Nephron progenitor cell (in vitro differentiated cells): Measurements from ENCODE around the gene USP31.

Experiments
- DNase-seq: peaks from one replicate; pipeline ENCODE4 v3.0.0; 2021
- H3K27ac Mint-ChIP-seq: 2 replicates; pipeline ENCODE4 v1.8.0; 2021; ENCODE audit warnings: mild to moderate bottlenecking, moderate library complexity, mixed read lengths
- H3K27me3 Mint-ChIP-seq: 2 replicates; pipeline ENCODE4 v1.8.0; 2021; ENCODE audit warnings: mild to moderate bottlenecking, low read depth, mixed read lengths; ENCODE audit not compliant: poor library complexity
- H3K36me3 Mint-ChIP-seq: 2 replicates; pipeline ENCODE4 v1.8.0; 2021; ENCODE audit warnings: low read depth, mixed read lengths
- H3K4me1 Mint-ChIP-seq: 2 replicates; pipeline ENCODE4 v1.8.0; 2021; ENCODE audit warnings: mixed read lengths
- H3K4me3 Mint-ChIP-seq: 2 replicates; pipeline ENCODE4 v1.8.0; 2021; ENCODE audit warnings: mild to moderate bottlenecking, moderate library complexity, mixed read lengths
- H3K9me3 Mint-ChIP-seq: 2 replicates; pipeline ENCODE4 v1.8.0; 2021; ENCODE audit warnings: mild to moderate bottlenecking, moderate library complexity, mixed read lengths
- TF ChIP-seq, protein P1 (sequence below): fragments of 200-600 bp; sonication (generic); IDR thresholded peaks from 2 replicates; pipeline ENCODE4 v1.5.0; 2021; ENCODE audit warnings: antibody characterized with exemption

Gene USP31

DNA sequence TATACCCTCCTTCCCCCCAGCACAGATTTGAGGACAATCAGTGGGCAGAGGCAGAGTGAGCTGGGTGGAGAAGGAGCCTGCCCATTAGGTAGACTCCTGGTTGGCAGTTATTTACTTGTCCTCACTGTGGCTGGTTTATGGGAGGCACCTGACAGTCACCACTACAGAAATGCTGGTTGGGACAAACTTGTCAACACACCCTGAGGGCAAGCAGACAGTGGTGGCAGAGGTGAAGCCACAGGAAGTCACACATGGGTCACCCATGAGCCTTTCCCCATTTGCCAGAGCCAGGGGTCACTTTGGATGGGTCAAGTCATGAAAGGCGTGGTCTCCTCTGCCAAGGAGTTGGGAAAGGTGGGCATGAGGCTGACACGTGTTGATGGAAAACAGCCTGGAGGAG is 39.7 kb upstream of the USP31 start:
- TF ChIP-seq, protein P1, sequence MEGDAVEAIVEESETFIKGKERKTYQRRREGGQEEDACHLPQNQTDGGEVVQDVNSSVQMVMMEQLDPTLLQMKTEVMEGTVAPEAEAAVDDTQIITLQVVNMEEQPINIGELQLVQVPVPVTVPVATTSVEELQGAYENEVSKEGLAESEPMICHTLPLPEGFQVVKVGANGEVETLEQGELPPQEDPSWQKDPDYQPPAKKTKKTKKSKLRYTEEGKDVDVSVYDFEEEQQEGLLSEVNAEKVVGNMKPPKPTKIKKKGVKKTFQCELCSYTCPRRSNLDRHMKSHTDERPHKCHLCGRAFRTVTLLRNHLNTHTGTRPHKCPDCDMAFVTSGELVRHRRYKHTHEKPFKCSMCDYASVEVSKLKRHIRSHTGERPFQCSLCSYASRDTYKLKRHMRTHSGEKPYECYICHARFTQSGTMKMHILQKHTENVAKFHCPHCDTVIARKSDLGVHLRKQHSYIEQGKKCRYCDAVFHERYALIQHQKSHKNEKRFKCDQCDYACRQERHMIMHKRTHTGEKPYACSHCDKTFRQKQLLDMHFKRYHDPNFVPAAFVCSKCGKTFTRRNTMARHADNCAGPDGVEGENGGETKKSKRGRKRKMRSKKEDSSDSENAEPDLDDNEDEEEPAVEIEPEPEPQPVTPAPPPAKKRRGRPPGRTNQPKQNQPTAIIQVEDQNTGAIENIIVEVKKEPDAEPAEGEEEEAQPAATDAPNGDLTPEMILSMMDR: no peak
- Mint-ChIP-seq H3K27ac (no peak overlapping the region), H3K4me1 (no peaks in the 10 kb centered on the region), H3K4me3 (no peak overlapping the region), H3K9me3 (no peaks in the 10 kb centered on the region), H3K36me3 (no peaks in the 10 kb centered on the region), H3K27me3 (peaks cover 78% of the 10 kb centered on the region)
- DNase-seq: no peak

DNA sequence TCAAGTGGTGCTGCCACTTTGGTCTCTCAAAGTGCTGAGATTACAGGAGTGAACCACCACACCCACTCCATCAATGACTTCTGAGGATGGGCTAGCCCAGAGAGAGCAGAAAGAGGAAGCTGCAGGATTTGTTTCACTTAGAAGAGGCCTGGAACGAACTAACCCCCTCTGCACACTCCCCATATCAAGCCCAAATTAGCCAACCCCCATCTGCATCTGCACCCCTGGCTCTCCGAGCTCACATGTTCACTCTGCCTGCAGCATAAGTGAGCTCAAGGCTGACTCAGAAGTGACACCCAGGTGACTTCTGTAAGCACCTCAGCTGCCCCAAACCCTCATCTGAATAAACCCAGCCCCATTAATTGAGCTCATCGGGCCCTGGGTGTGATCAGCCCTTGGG is 38.1 kb upstream of the USP31 start:
- TF ChIP-seq, protein P1: no peak
- H3K4me3 Mint-ChIP-seq: no peak overlapping the region
- no peaks in the 10 kb centered on the region for H3K9me3 Mint-ChIP-seq
- H3K27me3 Mint-ChIP-seq: peaks cover 82% of the 10 kb centered on the region
- H3K36me3 Mint-ChIP-seq: no peaks in the 10 kb centered on the region
- no peak for DNase-seq
- H3K4me1 Mint-ChIP-seq: peaks cover 5% of the 10 kb centered on the region
- H3K27ac Mint-ChIP-seq: no peak overlapping the region

DNA sequence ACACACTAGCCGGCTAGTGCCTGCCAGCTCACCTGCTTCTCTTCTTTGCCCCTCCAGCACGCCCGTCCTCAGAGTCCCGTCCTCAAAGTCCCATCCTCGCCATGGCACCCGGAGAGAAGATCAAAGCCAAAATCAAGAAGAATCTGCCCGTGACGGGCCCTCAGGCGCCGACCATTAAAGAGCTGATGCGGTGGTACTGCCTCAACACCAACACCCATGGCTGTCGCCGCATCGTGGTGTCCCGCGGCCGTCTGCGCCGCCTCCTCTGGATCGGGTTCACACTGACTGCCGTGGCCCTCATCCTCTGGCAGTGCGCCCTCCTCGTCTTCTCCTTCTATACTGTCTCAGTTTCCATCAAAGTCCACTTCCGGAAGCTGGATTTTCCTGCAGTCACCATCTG is 36.9 kb upstream of the USP31 start:
- DNase-seq: no peak
- Mint-ChIP-seq H3K4me1 (peaks cover 5% of the 10 kb centered on the region), H3K36me3 (no peaks in the 10 kb centered on the region), H3K4me3 (no peak overlapping the region), H3K27ac (no peak overlapping the region), H3K9me3 (no peaks in the 10 kb centered on the region), H3K27me3 (peaks cover 91% of the 10 kb centered on the region)
- TF ChIP-seq, protein P1: no peak

DNA sequence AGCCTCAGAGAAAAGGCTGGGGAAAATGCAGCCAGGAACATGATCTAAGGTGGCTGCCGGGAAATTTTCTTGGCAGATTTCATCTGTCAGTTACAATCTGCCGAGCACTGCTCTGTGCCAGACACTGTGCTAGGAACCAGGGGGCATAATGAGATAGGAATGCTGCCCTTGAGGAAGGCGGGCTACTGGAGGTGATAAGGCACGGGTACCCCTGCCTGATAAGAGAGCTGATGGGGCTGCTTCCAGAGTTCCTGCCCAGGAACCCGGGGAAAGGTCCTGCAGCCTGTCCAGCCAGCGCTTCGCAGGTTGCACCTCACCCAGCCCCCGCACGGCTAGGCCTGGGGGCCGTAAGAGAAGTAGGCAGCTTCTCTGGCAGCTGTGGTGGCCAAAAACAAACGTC is 36.4 kb upstream of the USP31 start:
- Mint-ChIP-seq H3K4me3 (no peak overlapping the region), H3K36me3 (no peaks in the 10 kb centered on the region), H3K27me3 (peaks cover 94% of the 10 kb centered on the region), H3K9me3 (no peaks in the 10 kb centered on the region), H3K4me1 (peaks cover 5% of the 10 kb centered on the region), H3K27ac (no peak overlapping the region)
- DNase-seq: no peak
- TF ChIP-seq, protein P1: no peak

DNA sequence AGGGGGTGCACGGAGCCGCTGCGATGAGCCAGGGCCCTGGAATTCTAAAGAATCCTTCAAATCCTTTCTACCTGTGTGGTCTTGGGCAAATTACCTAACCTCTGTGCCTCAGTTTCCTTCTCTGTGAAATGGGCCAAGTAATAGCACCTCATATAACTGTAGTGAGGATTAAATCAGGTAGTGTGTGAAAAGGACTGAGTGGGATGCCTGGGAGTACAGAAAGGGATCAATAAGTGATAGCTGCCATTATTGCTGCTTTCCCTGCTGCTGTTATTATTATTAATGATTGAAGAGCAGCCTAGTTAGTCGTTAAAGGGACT is 34.3 kb upstream of the USP31 start:
- Mint-ChIP-seq H3K4me1 (peaks cover 5% of the 10 kb centered on the region), H3K4me3 (peak overlapping the region; percentile 42), H3K36me3 (no peaks in the 10 kb centered on the region), H3K27ac (no peak overlapping the region), H3K9me3 (no peaks in the 10 kb centered on the region), H3K27me3 (peaks cover 88% of the 10 kb centered on the region)
- TF ChIP-seq, protein P1: no peak
- DNase-seq: no peak

DNA sequence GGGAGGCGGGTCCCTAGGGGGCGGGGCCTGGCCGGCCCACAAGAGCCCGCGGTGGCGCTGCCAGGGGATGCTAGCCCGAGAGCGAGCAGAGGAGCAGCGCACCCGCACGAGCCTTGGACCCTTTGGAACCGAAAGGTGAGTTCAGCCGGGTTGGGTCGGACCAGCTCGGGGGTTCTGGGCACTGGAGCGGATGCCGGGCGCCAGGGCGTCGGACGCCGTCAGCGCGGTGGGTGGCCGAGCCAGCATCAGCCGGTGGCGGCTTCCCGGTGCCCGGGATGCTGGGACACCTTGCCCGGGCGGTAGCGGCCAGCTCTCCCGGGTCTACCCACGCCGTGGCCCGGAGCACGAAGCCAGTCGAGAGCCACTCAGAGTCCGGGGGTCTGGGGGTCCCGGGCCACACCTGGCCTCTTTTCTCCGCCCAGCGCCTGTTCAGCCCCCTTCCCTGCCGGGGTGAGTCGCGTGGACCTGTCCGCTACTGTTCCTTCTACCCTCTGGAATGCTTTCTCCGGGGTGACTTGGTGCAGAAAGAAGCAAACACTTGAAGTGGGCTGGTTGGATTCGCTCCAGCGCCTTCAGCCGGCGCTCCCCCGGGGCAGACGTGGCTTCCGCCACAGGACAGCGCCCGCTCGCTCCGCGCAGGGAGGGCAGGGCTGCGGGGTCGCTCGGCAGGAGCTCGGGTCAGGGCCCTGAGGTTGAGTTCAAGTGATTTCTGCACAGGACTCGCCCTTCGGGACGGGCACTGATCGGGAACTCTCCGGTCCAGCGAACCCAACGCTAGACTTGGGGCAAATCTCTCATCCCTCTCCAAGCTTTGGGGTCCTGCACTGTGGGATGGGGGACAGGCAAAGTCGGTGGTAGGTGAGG is 33.7 kb upstream of the USP31 start, which contains the start of gene SCNN1G:
Gene SCNN1G, plus strand, starts transcription at position 67 of the 864 bp plus-strand sequence. CDS start 3,527 bp downstream, outside the sequence.
- H3K4me1 Mint-ChIP-seq: peaks cover 5% of the 10 kb centered on the region
- peak; percentile 62 for DNase-seq
- peaks cover 90% of the 10 kb centered on the region for H3K27me3 Mint-ChIP-seq
- no peak within 1 kb of the TSS for H3K27ac Mint-ChIP-seq
- H3K9me3 Mint-ChIP-seq: no peaks in the 10 kb centered on the region
- TF ChIP-seq, protein P1: peak; percentile 46
- H3K36me3 Mint-ChIP-seq: no peaks in the 10 kb centered on the region
- H3K4me3 Mint-ChIP-seq: peak within 1 kb of the TSS; percentile 63
